Cardiac atrium fibroblast (primary cell): Measurements from ENCODE around the gene STAC. TPM values are rescaled to one million over a fixed set of nuclear protein-coding genes. Genes with fewer than 3 reads are reported as not detected.

ENCODE experiments used
- total RNA-seq: library from RNA; depleted of rRNA; stranded (reverse); fragments of >200 nt; gene quantifications from 2 replicates; pipeline ENCODE4 v1.2.3, GENCODE V29; 2015

Gene STAC
- total RNA-seq: 0.18 and 0.32 TPM in 2 replicates

GRCh38 chr3:36380221-36381031 lies at the start of gene STAC:
STAC (plus strand) TSS chr3:36380504; CDS start chr3:36380644, 140 bp downstream.

